IPS-15b (cell line): ENCODE results near the gene GTPBP4.

ENCODE experiments used
- H3K27me3 ChIP-seq: one replicate; pipeline ENCODE4 v1.6.1; 2013; ENCODE audit warnings: low read length; ENCODE audit not compliant: control insufficient read depth, insufficient read depth
- H3K36me3 ChIP-seq: one replicate; pipeline ENCODE4 v1.6.1; 2013; ENCODE audit warnings: low read length; ENCODE audit not compliant: control insufficient read depth, insufficient read depth
- H3K4me1 ChIP-seq: one replicate; pipeline ENCODE4 v1.6.1; 2013; ENCODE audit warnings: mild to moderate bottlenecking, low read length; ENCODE audit not compliant: control insufficient read depth, insufficient read depth
- H3K4me3 ChIP-seq: one replicate; pipeline ENCODE4 v1.5.1; 2013; ENCODE audit warnings: low read depth, low read length
- H3K9ac ChIP-seq: one replicate; pipeline ENCODE4 v1.6.1; 2013; ENCODE audit warnings: low read depth, mild to moderate bottlenecking, low read length
- H3K9me3 ChIP-seq: one replicate; pipeline ENCODE4 v1.6.1; 2013; ENCODE audit warnings: mild to moderate bottlenecking, low read length; ENCODE audit not compliant: control insufficient read depth, insufficient read depth

The GTPBP4 gene

GRCh38 chr10:987870-988666 is at the start of gene GTPBP4:
Gene GTPBP4, plus strand, starts transcription at chr10:988434. Its CDS starts 46 bp downstream, at chr10:988480.
- Histone ChIP-seq H3K9me3 (no peaks in the 10 kb centered on the region), H3K36me3 (peaks cover 4% of the 10 kb centered on the region), H3K4me3 (peak within 1 kb of the TSS; percentile 91), H3K9ac (peak within 1 kb of the TSS; percentile 99), H3K27me3 (no peaks in the 10 kb centered on the region), H3K4me1 (no peaks in the 10 kb centered on the region)

- Histone ChIP-seq H3K9ac (no peak overlapping the region), H3K9me3 (no peaks in the 10 kb centered on the region), H3K27me3 (no peaks in the 10 kb centered on the region), H3K4me3 (no peak overlapping the region), H3K4me1 (no peaks in the 10 kb centered on the region), H3K36me3 (no peaks in the 10 kb centered on the region)
These were observed 49.1 kb upstream of the GTPBP4 start for GRCh38 chr10:938941-939678.

- H3K36me3 ChIP-seq = no peaks in the 10 kb centered on the region
- H3K9ac ChIP-seq = no peak overlapping the region
- H3K27me3 ChIP-seq = no peaks in the 10 kb centered on the region
- H3K9me3 ChIP-seq = no peaks in the 10 kb centered on the region
- no peak overlapping the region for H3K4me3 ChIP-seq
- no peaks in the 10 kb centered on the region for H3K4me1 ChIP-seq
These were observed 44.8 kb upstream of the GTPBP4 start for GRCh38 chr10:943334-944033.

GRCh38 chr10:944034-944831 is 44.0 kb upstream of the GTPBP4 start:
- Histone ChIP-seq H3K36me3 (no peaks in the 10 kb centered on the region), H3K9me3 (no peaks in the 10 kb centered on the region), H3K27me3 (no peaks in the 10 kb centered on the region), H3K4me1 (no peaks in the 10 kb centered on the region), H3K9ac (no peak overlapping the region), H3K4me3 (no peak overlapping the region)

GRCh38 chr10:945778-946177 is 42.5 kb upstream of the GTPBP4 start:
- H3K9ac ChIP-seq = no peak overlapping the region
- H3K9me3 ChIP-seq = no peaks in the 10 kb centered on the region
- H3K27me3 ChIP-seq = no peaks in the 10 kb centered on the region
- no peaks in the 10 kb centered on the region for H3K36me3 ChIP-seq
- no peak overlapping the region for H3K4me3 ChIP-seq
- no peaks in the 10 kb centered on the region for H3K4me1 ChIP-seq

GRCh38 chr10:947051-947450 is 41.2 kb upstream of the GTPBP4 start:
- H3K36me3 ChIP-seq = no peaks in the 10 kb centered on the region
- no peaks in the 10 kb centered on the region for H3K27me3 ChIP-seq
- no peak overlapping the region for H3K9ac ChIP-seq
- no peaks in the 10 kb centered on the region for H3K4me1 ChIP-seq
- H3K9me3 ChIP-seq = no peaks in the 10 kb centered on the region
- no peak overlapping the region for H3K4me3 ChIP-seq

- Histone ChIP-seq H3K36me3 (no peaks in the 10 kb centered on the region), H3K4me3 (no peak overlapping the region), H3K27me3 (no peaks in the 10 kb centered on the region), H3K4me1 (no peaks in the 10 kb centered on the region), H3K9ac (no peak overlapping the region), H3K9me3 (no peaks in the 10 kb centered on the region)
These were observed 40.4 kb upstream of the GTPBP4 start for GRCh38 chr10:947881-948280.

GRCh38 chr10:948347-948746 is 39.9 kb upstream of the GTPBP4 start:
- no peak overlapping the region for H3K4me3 ChIP-seq
- H3K27me3 ChIP-seq = no peaks in the 10 kb centered on the region
- no peaks in the 10 kb centered on the region for H3K9me3 ChIP-seq
- H3K9ac ChIP-seq = no peak overlapping the region
- no peaks in the 10 kb centered on the region for H3K36me3 ChIP-seq
- no peaks in the 10 kb centered on the region for H3K4me1 ChIP-seq

GRCh38 chr10:949446-949845 is 38.8 kb upstream of the GTPBP4 start:
- Histone ChIP-seq H3K9me3 (no peaks in the 10 kb centered on the region), H3K4me1 (no peaks in the 10 kb centered on the region), H3K9ac (no peak overlapping the region), H3K27me3 (no peaks in the 10 kb centered on the region), H3K36me3 (no peaks in the 10 kb centered on the region), H3K4me3 (no peak overlapping the region)

GRCh38 chr10:953836-954235 is 34.4 kb upstream of the GTPBP4 start:
- Histone ChIP-seq H3K36me3 (no peaks in the 10 kb centered on the region), H3K27me3 (no peaks in the 10 kb centered on the region), H3K9me3 (no peaks in the 10 kb centered on the region), H3K4me3 (no peak overlapping the region), H3K4me1 (peaks cover 2% of the 10 kb centered on the region), H3K9ac (no peak overlapping the region)

GRCh38 chr10:954396-954795 is 33.8 kb upstream of the GTPBP4 start:
- H3K9me3 ChIP-seq = no peaks in the 10 kb centered on the region
- H3K36me3 ChIP-seq = no peaks in the 10 kb centered on the region

More at GRCh38 chr10:954396-954795, 33.8 kb upstream of the GTPBP4 start:
- Histone ChIP-seq H3K4me1 (peaks cover 2% of the 10 kb centered on the region), H3K9ac (no peak overlapping the region), H3K4me3 (no peak overlapping the region), H3K27me3 (no peaks in the 10 kb centered on the region)
